LoVo (cell line): ENCODE data around the gene KRTAP9-8.
"Not testable (repeated sequence)": the region's sequence is repeated elsewhere in the genome, so short reads cannot be mapped to it uniquely, and the experiment has no call there.

ENCODE experiments used
- DNase-seq: peaks from one replicate; pipeline ENCODE4 v3.0.0-alpha.2; 2016; ENCODE audit warnings: low spot score

KRTAP9-8 gene, protein sequence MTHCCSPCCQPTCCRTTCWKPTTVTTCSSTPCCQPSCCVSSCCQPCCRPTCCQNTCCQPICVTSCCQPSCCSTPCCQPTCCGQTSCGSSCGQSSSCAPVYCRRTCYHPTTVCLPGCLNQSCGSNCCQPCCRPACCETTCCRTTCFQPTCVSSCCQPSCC

DNA sequence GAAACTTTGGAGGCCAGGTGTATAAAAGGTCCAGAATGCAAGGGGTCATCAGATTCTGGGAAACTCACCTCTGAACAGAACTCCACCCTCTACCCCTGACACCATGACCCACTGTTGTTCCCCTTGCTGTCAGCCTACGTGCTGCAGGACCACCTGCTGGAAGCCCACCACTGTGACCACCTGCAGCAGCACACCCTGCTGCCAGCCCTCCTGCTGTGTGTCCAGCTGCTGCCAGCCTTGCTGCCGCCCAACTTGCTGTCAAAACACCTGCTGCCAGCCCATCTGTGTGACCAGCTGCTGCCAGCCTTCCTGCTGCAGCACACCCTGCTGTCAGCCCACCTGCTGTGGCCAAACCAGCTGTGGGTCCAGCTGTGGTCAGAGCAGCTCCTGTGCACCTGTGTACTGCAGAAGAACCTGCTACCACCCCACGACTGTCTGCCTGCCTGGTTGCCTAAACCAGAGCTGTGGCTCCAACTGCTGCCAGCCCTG, at the start of gene KRTAP9-8:
KRTAP9-8 (plus strand) TSS at position 51 of the 489 bp plus-strand sequence; CDS start at position 104, 53 bp downstream.
- not testable (repeated sequence) for DNase-seq

DNA sequence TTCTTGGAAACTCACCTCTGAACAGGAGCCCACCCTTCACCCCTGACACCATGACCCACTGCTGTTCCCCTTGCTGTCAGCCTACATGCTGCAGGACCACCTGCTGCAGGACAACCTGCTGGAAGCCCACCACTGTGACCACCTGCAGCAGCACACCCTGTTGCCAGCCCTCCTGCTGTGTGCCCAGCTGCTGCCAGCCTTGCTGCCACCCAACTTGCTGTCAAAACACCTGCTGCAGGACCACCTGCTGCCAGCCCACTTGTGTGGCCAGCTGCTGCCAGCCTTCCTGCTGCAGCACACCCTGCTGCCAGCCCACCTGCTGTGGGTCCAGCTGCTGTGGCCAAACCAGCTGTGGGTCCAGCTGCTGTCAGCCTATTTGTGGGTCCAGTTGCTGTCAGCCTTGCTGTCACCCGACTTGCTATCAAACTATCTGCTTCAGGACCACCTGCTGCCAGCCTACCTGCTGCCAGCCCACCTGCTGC, 47.9 kb upstream of the KRTAP9-8 start, which contains the start of gene KRTAP9-1:
KRTAP9-1 (plus strand) TSS at position 51 of the 482 bp plus-strand sequence; CDS start at position 51, 0 bp downstream.
- DNase-seq = not testable (repeated sequence)

DNA sequence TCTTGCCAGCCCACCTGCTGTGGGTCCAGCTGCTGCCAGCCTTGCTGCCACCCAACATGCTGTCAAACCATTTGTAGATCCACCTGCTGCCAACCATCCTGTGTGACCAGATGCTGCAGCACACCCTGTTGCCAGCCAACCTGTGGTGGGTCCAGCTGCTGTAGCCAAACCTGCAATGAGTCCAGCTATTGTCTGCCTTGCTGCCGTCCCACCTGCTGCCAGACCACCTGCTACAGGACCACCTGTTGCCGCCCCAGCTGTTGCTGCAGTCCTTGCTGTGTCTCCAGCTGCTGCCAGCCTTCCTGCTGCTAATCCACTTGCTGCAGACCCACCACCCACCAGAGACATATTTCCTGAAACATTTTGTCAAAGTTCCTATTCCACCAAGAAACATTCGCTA, 47.5 kb upstream of the KRTAP9-8 start:
- no peak for DNase-seq

DNA sequence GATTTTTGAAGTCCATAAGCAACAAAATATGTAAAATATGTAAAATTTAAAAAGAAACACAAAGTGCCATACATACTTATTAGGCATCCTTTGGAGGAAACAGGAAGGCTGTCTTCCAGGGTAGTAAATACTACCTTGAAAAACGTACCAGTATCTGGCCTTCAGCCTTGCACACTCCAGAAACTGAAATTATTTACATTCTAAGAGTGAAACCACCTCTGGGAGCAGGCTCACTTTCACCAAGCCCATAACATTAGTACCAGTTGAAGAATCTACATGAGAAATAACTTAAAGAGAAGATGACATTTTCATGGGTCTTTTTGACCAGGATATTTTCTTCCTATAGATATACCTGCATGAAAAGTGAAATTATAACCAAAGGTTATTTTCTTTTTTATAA, 41.7 kb upstream of the KRTAP9-8 start:
- no peak for DNase-seq

DNA sequence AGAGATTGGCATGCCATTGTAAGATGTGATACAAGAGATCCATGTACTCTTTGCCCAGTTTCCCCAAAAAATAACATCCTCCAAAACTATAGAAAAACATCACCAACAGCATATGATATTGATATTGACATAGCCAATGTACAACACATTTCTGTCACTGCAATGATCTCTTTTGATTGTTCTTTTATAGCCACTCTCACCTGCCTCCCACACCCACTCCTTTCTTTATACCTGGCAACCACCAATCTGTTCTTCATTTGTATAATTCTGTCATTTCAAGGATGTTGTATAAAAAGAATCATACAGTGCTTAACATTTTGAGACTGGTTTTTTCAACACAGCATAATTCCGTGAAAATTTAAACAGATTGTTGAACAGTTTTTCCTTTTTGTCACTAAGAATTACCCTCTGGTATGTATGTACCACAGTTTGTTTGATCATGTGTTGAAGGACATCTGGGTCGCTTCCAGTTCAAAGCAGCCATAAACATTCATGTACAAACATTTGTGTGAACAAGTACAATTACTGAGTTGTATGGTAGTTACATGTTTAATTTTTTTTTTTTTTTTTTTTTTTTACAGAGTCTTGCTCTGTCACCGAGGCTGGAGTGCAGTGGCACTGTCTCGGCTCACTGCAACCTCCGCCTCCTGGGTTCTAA, 38.2 kb upstream of the KRTAP9-8 start:
- no peak for DNase-seq

DNA sequence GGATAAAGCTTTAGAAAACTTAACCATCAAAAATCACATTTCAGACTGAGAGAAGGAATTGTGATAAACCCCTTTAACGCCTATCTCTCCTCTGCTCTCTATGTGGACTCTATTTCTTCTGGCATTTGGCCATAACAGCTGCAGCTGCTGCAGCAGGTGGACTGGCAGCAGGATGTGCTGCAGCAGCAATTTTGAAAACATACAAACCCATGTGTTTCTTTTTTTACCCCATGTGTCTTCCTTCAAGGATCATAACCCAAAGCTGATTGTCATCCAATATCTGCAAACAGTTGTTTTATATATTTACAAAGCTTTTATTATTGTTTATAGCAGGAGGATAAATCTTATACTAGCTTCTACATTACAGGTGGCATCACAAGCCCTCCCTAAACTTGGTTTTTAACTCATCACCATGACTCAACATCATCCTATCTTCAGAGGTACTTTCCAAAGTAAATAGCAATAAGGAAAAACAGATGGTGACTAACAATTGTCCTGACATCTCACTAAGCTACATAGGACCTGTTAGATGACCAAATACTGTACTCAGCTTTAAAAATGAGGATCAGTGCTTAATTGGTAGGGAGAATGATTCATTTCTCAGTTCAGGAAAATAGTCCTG, 25.8 kb upstream of the KRTAP9-8 start:
- DNase-seq = no peak

DNA sequence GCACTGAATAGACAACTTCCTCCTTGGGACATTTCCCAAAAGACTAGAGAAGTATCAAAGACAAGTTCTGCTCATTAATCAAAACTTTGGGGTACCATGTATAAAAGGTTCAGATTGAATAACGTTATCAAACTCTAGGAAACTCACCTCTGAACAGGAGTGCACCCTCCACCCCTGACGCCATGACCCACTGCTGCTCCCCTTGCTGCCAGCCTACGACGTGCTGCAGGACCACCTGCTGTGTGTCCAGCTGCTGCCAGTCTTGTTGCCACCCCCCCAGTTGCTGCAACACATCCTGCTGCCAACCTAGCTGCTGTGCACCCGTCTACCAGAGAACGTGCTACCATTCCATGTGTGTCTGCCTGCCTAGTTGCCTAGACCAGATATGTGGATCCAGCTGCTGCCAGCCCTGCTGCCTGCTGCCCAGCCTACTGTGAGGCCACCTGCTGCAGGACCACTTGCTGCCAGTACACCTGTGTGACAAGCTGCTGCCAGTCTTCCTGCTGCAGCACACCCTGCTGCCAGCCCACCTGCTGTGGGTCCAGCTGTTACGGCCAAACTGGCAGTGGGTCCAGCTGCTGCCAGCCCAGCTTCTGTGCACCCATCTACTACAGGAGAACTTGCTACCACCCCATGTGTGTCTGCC, 25.2 kb upstream of the KRTAP9-8 start:
- DNase-seq = no peak

DNA sequence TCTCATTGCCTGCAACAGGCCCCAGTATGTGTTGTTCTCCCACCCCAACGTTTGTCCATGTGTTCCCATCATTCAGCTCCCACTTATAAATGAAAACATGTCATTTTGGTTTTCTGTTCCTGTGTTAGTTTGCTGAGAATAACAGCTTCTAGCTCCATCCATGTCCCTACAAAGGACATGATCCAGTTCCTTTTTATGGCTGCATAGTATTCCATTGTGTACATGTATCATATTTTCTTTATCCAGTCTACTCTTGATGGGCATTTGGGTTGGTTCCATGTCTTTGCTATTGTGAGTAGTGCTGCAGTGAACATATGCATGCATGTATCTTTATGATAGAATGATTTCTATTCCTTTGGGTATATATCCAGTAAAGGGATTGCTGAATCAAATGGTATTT, 22.1 kb upstream of the KRTAP9-8 start:
- no peak for DNase-seq

DNA sequence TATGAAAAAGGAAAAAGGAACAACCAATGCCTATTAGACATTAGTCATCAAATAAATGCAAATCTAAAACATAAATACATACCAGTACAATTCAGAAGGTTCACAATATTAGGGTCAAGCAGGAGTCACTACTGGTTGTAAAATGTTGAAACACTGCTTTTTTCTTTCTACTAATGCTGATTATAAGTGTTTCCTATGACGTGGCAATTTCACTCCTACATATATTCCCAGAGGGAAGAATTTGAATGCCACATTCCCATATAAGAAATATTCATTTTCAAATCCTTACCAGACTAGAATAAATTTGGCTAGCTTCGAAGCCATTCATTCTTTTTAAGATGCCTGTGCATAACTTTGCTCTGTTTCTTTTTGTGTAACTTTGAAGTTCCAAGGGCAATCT, 14.0 kb upstream of the KRTAP9-8 start:
- DNase-seq = no peak

DNA sequence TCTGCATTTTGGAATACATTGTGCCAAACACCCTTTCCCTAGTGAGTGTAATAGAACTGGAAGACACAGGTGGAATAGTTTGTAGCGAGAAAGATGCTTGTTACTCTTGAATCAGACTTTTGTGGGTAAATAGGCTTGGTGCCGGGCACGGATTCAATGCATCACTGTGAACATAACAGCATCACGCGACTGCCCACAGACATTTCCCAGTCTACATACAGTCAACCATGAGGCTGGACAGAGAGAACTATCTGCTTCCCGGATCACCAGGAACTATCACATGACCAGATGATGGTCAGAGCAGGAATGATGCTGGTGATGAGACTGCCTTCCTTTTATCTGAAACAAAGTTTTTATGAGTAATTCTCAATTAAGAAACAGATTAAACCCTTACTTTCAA, 11.7 kb upstream of the KRTAP9-8 start:
- no peak for DNase-seq

DNA sequence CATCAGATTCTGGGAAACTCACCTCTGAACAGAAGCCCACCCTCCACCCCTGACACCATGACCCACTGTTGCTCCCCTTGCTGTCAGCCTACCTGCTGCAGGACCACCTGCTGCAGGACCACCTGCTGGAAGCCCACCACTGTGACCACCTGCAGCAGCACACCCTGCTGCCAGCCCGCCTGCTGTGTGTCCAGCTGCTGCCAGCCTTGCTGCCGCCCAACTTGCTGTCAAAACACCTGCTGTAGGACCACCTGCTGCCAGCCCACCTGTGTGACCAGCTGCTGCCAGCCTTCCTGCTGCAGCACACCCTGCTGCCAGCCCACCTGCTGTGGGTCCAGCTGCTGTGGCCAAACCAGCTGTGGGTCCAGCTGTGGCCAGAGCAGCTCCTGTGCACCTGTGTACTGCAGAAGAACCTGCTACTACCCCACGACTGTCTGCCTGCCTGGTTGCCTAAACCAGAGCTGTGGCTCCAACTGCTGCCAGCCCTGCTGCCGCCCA, 11.2 kb upstream of the KRTAP9-8 start, which contains the start of gene KRTAP9-2:
KRTAP9-2 (plus strand) TSS at position 51 of the 498 bp plus-strand sequence; CDS start at position 58, 7 bp downstream.
- DNase-seq = not testable (repeated sequence)

DNA sequence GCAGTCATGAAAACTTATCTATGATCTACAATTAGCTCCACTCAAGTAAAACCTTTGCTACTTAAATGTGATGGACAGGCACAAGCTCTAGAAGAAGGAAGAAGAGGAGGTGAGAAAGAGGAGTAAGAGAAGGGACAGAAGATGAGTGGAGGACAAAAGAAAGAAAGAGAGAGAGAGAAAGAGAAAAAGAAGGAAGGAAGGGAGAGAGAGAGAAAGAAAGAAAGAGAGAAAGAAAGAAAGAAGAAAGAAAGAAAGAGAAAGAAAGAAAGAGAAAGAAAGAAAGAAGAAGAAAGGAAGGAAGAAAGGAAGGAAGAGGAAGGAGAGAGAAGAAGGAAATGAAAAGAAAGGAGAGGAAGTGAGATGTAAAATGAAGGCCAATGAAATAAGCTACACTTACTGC, 7.7 kb upstream of the KRTAP9-8 start:
- no peak for DNase-seq

DNA sequence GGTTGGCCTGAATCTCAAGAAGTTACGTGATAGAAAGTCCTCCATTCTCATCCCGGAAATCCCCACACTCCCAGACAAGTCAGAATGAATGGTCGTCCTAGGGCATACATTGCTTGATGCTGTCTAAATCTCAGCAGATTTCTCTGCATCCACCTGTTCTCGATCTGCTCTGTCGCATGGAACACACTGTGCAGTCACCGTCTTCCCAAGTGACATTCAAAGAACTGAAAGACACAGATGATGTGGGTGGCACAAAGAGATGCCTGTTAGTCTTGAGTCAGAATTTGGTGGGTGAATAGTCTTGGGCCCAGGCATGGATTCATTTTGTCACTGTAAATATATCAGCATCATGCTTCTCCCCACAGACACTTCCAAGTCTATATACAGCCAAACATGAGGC, 6.1 kb upstream of the KRTAP9-8 start:
- no peak for DNase-seq

DNA sequence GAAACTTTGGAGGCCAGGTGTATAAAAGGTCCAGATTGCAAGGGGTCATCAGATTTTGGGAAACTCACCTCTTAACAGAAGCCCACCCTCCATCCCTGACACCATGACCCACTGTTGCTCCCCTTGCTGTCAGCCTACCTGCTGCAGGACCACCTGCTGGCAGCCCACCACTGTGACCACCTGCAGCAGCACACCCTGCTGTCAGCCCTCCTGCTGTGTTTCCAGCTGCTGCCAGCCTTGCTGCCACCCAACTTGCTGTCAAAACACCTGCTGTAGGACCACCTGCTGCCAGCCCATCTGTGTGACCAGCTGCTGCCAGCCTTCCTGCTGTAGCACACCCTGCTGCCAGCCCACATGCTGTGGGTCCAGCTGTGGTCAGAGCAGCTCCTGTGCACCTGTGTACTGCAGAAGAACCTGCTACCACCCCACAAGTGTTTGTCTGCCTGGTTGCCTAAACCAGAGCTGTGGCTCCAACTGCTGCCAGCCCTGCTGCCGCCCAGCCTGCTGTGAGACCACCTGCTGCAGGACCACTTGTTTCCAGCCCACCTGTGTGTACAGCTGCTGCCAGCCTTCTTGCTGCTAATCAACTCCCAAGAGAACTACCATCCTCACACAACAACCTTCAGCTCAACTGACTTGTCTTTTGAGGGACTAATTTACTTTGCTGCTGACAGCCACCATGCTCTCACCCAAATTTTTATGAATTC, 5.2 kb upstream of the KRTAP9-8 start, which contains the start of gene KRTAP9-3:
KRTAP9-3 (plus strand) TSS at position 51 of the 707 bp plus-strand sequence; CDS start at position 104, 53 bp downstream.
- not testable (repeated sequence) for DNase-seq

DNA sequence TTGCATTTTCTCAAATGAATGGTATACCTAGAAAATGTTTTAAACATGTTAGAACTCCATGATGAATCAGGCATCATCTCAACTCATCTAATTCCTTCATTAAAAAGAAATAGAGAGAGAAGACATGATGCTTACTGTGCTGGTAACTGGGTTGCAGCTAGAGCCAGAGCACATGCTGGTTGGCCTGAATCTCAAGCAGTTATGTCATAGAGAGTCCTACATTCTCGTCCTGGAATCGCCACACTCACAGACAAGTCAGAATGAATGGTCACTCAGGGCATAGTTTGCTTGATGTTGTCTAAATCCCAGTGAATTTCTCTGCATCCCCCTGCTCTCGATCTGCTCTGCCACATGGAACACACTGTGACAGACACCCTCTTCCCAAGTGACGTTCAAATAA, 683 bp upstream of the KRTAP9-8 start:
- DNase-seq = not testable (repeated sequence)

DNA sequence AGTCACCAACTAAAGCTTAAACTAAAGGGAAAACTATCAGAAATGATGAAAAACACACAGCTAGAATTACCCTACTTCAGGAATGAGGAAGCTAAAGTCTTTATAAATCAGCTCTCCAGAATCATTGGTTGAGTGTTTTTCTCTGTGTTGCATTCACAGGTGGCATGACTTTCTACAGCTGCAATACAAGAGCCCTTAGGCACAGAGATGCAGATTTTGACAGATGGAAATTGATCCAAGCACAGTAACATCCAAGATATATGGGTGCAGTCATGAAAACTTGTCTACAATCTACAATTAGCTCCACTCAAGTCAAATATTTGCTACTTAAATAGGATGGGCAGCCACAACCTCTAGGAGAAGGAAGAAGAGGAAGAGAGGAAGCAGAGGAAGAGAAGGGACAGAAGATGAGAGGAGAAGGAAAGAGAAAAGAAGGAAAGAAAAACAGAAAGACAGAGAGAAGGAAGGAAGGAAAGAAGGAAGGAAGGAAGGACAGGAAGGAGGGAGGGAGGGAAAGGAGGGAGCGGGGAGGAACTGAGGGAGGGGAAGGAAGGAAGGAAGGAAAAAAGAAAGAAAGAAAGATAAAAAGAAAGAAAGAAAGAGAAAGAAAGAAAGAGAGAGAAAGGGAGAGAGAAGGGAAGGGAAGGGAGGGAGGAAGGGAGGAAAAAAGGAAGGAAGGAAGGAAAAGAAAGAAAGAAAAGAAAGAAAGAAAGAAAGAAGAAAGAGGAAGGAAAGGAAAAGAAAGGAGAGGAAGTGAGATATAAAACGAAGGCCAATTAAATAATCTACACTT, 9.4 kb downstream of the KRTAP9-8 start:
- not testable (repeated sequence) for DNase-seq

DNA sequence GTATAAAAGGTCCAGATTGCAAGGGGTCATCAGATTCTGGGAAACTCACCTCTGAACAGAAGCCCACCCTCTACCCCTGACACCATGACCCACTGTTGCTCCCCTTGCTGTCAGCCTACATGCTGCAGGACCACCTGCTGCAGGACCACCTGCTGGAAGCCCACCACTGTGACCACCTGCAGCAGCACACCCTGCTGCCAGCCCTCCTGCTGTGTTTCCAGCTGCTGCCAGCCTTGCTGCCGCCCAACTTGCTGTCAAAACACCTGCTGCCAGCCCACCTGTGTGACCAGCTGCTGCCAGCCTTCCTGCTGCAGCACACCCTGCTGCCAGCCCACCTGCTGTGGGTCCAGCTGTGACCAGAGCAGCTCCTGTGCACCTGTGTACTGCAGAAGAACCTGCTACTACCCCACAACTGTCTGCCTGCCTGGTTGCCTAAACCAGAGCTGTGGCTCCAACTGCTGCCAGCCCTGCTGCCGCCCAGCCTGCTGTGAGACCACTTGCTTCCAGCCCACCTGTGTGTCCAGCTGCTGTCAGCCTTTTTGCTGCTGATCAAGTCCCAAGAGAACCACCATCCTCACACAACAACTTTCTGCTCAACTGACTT, 11.9 kb downstream of the KRTAP9-8 start, which contains the start of gene KRTAP9-4:
KRTAP9-4 (plus strand) TSS at position 51 of the 604 bp plus-strand sequence; CDS start at position 85, 34 bp downstream.
- not testable (repeated sequence) for DNase-seq

DNA sequence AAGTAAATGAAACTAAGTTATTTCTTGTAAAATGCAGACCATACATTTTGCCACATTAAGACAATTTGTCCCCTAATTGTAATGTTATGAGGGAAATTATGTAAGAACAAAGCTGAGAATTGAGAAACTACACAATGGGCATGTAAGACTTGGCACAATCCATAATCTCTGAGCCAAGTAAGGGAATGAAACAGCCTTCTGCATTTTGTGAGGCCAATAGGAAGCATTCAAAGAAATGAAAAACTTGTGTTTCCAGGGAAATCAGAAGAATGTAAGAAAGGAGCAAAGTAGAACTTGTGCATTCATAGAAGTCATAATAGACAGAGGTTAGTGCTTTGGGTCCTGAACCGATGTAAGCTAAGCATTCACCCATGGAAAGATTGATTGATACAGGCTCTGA, 13.5 kb downstream of the KRTAP9-8 start:
- no peak for DNase-seq

DNA sequence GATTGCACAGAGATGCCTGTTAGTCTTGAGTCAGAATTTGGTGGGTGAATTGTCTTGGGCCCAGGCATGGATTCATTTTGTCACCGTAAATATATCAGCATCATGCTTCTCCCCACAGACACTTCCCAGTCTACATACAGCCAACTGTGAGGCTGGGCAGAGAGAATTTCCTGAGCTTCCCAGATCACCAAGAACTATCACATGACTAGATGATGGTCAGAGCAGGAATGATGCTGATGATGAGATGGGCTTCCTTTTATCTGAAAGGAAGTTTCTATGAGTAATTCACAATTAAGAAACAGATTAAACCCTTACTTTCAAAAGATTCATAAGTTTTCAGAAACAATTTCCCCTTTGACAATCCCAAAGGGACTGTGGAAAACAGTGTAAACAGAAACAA, 17.1 kb downstream of the KRTAP9-8 start:
- DNase-seq = no peak
